GM19193 (cell line): ENCODE results near the gene SDHB.

ENCODE experiments used
- POLR2A ChIP-seq: IDR thresholded peaks from 4 replicates; pipeline ENCODE4 v1.6.1; 2011; ENCODE audit not compliant: insufficient read depth, insufficient read length; ENCODE audit errors: extremely low read depth

Gene SDHB

DNA sequence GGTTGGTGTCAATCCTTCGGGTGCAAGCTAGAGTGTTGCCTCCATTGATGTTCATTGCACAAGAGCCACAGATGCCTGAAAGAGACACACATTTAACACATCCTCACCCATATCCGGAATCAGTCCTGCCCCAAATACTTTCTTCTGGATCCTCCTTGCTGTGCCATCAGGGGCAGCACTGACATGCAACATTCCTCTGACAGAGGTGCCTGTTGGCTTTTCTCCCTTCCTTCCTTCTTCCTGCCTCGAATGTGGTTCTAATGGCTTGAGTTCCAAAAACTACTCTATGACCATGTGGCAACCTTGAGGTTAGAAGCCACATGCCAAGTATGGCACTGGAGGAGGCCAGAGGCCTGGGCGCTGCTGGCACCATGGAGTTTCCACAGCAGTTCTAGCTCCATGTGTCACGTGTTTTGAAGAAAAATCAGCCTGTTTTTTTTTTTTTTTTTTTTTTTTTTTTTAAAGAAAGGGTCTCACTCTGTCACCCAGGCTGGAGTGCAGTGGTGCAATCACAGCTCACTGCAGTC is 25.1 kb downstream of the SDHB start:
- TF ChIP-seq POLR2A: no peak

DNA sequence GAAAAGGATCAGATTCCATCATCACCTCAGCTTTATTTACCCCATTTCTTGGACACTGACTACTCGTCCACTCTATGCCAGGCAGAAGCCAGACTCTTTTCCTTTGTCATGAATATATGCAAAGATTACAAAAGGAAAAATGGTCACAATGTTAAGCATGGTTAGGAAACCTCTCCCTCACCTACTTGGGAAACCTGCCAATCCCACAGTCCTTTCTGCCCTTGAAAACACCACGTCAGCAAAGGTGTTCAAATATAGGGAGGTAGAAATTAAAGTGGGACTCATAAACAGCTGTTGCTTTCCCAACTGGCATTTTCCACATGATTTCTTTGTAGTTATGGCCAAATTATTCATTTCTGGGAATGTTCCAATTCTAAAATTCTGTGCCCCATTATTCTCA is 25.9 kb downstream of the SDHB start:
- TF ChIP-seq POLR2A: no peak

DNA sequence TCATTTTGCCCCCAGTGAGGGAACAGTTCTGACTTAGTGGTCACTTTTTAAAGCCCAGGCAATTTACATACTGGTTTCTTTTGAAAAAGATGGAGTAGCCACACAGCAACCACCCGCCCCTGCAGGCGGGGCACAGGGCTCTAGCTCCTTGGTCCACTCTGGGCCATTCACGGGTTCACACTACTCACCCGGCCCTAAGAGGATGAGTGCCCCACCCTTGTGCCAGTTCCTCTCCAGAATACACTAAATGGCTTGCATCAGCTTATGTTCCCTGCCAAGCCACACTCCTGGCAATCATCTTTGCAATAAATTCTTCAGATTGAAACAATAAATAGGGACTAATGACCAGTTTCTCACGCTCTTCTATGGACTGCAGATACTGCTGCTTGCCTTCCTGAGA is 26.4 kb downstream of the SDHB start:
- TF ChIP-seq POLR2A: no peak

DNA sequence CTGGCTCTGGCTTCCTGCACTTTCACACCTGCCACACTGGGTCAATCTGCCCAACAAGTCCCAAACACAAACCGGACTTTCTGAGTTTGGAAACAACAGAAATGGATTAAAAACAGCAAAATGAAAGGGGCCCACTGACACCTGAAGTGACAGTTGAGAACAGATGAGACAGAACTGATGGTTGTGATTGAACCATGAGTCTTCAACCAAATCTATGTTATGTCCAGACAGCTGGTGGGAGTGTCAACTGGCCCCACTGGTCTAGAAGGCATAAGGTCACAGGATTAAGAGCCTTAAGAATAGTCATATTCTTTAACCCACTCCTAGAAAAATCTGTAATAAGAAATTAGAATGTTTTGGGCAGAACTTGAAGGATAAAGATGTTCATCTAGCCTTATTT is 29.1 kb downstream of the SDHB start:
- no peak for TF ChIP-seq POLR2A

DNA sequence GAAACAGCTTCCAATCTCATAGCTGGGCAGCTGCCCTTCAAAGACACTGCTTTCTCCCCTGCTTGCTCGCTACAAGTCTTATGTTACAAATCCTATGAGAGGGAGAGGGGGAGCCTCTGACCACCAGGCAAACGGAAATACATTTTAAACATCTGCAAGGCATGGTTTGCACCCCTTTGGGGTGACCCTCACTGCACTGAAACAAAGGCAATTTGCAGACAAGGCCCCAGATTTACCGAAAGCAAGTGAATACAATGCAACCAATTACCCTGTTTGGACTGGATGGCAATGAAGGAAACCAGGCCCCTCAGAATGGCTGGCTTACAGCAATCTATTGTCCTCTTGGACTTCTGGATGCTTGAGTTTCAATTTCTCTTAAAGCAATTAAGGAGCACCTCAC is 30.3 kb downstream of the SDHB start:
- TF ChIP-seq POLR2A: no peak

- no peak for TF ChIP-seq POLR2A
These were observed 30.7 kb downstream of the SDHB start for GRCh38 chr1:17023102-17023501.

GRCh38 chr1:17021896-17022295 is 31.9 kb downstream of the SDHB start:
- TF ChIP-seq POLR2A: no peak

GRCh38 chr1:17020502-17020901 is 33.3 kb downstream of the SDHB start:
- TF ChIP-seq POLR2A: no peak

GRCh38 chr1:17018849-17019248 is 35.0 kb downstream of the SDHB start:
- no peak for TF ChIP-seq POLR2A

DNA sequence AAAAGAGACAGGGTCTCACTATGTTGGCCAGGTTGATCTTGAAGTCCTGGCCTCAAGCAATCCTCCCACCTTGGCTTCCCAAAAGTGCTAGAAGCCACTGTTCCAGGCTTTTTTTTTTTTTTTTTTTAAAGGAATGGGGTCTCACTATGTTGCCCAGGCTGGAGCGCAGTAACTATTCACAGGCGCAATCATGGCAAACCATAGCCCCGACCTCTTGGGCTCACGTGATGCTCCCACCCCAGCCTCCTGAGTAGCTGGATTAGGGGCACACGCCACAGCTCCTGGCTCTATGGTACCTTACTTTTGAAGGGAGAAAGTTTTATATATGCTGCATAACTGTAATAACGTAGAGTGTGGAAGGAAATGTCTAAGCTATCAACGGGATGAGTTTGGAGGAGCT is 36.4 kb downstream of the SDHB start:
- no peak for TF ChIP-seq POLR2A

- TF ChIP-seq POLR2A: no peak
These were observed 37.5 kb downstream of the SDHB start for GRCh38 chr1:17016317-17016661.

DNA sequence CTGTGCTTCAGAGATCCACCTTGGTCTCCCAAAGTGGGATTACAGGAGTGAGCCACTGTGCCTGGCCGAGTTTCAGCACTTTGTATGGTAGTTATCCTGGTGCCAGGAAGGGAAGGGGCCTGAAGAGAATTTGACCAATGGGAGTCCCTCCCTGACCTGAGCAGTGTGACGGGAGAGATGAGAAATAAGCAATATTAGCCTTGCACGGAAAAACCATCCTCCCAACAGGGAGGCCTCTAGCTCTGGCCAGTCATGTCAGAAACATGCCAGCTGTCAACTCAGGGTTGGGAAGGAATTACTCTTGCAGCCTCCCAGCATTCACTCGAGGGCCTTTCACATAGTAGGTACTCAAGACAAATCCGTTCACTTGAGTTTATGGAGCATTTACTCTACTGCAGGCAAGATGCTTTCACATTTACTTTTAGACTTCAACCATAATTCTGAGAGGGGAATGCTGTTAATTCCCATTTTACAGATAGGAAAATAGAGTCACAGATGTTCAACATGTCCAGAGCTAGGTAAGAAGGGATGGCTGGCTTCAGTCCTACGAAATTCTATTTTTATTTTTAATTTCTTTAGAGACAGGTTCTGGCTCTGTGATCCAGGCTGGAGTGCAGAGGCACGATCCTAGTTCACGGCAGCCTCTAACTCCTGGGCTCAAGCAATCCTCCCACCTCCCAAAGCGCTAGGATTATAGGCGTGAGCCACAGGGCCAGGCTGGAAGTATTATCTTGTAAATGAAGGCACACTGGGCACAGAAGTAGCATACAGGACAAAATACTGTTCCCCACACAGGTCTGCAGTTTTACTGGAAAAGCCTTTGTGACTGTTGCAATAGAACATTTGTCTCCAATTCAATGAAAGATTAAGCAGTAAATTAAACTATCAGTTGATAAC is 38.9 kb downstream of the SDHB start:
- no peak for TF ChIP-seq POLR2A

DNA sequence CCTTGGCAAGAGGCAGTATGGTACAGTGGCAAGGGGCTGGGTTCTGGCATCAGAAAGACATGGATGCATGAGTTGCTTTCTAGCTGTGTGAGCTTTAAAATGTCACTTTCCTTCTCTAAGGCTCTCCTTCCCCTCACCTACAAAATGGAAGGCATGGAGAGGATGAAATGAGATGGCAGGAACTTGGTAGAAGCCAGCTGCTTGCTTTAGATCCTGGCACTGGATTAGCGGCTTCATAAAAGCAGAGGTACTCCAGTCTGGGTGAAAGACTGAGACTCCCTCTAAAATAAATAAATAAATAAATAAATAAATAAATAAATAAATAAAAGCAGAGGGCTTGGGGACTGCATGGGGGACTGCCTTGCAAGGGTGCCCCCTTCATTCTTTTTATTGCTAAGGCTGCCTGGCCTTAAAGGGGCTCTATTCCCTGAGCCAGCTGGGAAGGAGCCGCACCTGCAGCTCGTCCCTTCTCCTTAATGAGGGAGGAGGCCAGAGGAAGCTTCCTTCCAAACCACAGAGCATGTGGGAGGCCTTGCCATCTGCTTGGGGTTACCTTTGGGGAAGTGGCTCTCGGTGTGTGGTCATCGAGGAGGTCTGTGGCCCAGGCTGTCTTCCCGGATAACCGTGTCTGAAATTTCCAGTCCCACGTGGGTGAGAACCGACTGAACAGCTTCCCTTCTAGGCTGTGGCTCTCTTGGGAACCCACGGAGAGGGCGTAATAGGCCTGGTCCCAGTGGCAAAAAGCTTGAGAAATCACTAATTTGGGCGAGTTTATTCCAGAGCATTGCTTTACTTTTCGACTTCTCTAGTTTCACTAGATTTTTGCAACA is 40.1 kb downstream of the SDHB start:
- TF ChIP-seq POLR2A: no peak

- no peak for TF ChIP-seq POLR2A
These were observed 40.9 kb downstream of the SDHB start for GRCh38 chr1:17012775-17013490.
